Calu3 (cell line): ENCODE measurements around the gene CREBBP. TPM values are rescaled to one million over a fixed set of nuclear protein-coding genes. Genes with fewer than 3 reads are reported as not detected.

ENCODE experiments used
- BruUV-seq: library from RNA; stranded (reverse); fragments of 400-500 nt; replicated peaks from 2 replicates; lab custom pipeline; 2021; lab: Mats Ljungman, UMichigan
- CTCF ChIA-PET: fragments of 300-600 bp; sonication (Branson Sonifier 250); formaldehyde crosslinking; loops from one replicate; lab custom pipeline; 2022; ENCODE audit warnings: antibody characterized with exemption; lab: Charles Lee
- DNase-seq: peaks from one replicate; pipeline ENCODE4 v3.0.0; 2022
- H3K27ac Mint-ChIP-seq: one replicate; pipeline ENCODE4 v1.8.0; 2022; ENCODE audit warnings: mixed read lengths; ENCODE audit not compliant: unreplicated experiment
- H3K27me3 Mint-ChIP-seq: one replicate; pipeline ENCODE4 v1.8.0; 2022; ENCODE audit warnings: mixed read lengths; ENCODE audit not compliant: unreplicated experiment
- H3K36me3 Mint-ChIP-seq: one replicate; pipeline ENCODE4 v1.8.0; 2022; ENCODE audit warnings: mild to moderate bottlenecking, moderate library complexity, mixed read lengths; ENCODE audit not compliant: insufficient read depth, unreplicated experiment
- H3K4me1 Mint-ChIP-seq: one replicate; pipeline ENCODE4 v1.8.0; 2022; ENCODE audit warnings: mild to moderate bottlenecking, low read depth, mixed read lengths; ENCODE audit not compliant: unreplicated experiment
- H3K4me3 Mint-ChIP-seq: one replicate; pipeline ENCODE4 v1.8.0; 2022; ENCODE audit warnings: mild to moderate bottlenecking, low read depth, moderate library complexity, mixed read lengths; ENCODE audit not compliant: unreplicated experiment
- H3K9me3 Mint-ChIP-seq: one replicate; pipeline ENCODE4 v1.8.0; 2022; ENCODE audit warnings: low read depth, mixed read lengths; ENCODE audit not compliant: unreplicated experiment
- intact Hi-C: fragments of 100-400 bp; cut with micrococcal nuclease; formaldehyde crosslinking; loops from one replicate; pipeline ENCODE4 v1.10.0; 2022; ENCODE audit not compliant: unreplicated experiment
- total RNA-seq: library from RNA; stranded (reverse); gene quantifications from 2 replicates; pipeline ENCODE4 v1.2.3, GENCODE V29; 2022
- TF ChIP-seq, protein P1 (sequence below): fragments of 200-600 bp; IDR thresholded peaks from one replicate; pipeline ENCODE4 v1.8.0; 2022; ENCODE audit warnings: antibody characterized with exemption; ENCODE audit not compliant: unreplicated experiment

CREBBP gene
- total RNA-seq, 1 experiment from 2014 or later = 91.0 TPM

DNA sequence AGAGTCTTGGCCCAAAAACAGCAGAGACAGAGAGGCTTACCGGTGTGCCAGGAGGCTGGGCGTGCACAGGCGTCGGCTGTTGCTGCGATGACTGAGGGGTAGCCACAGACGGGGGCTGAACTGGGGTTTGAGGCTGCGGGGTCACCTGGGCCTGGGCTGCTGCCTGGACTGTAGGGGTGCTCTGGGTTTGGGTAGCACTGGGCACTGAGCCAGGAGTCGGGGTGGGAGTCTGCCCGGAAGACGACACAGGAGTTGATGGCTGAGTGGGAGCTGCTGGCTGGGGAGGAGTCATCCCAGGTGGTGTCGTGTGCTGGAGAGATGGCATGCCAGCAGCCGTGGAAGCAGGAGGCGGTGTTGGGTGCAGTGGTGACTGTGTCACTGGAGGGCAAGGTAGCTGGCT is 110.0 kb downstream of the CREBBP start:
- Mint-ChIP-seq H3K27me3 (no peaks in the 10 kb centered on the region), H3K27ac (no peak overlapping the region), H3K4me3 (no peak overlapping the region), H3K36me3 (peaks cover 81% of the 10 kb centered on the region), H3K9me3 (no peaks in the 10 kb centered on the region), H3K4me1 (no peaks in the 10 kb centered on the region)
- TF ChIP-seq, protein P1, sequence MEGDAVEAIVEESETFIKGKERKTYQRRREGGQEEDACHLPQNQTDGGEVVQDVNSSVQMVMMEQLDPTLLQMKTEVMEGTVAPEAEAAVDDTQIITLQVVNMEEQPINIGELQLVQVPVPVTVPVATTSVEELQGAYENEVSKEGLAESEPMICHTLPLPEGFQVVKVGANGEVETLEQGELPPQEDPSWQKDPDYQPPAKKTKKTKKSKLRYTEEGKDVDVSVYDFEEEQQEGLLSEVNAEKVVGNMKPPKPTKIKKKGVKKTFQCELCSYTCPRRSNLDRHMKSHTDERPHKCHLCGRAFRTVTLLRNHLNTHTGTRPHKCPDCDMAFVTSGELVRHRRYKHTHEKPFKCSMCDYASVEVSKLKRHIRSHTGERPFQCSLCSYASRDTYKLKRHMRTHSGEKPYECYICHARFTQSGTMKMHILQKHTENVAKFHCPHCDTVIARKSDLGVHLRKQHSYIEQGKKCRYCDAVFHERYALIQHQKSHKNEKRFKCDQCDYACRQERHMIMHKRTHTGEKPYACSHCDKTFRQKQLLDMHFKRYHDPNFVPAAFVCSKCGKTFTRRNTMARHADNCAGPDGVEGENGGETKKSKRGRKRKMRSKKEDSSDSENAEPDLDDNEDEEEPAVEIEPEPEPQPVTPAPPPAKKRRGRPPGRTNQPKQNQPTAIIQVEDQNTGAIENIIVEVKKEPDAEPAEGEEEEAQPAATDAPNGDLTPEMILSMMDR = no peak
- CTCF ChIA-PET = no interaction called here
- no peak for DNase-seq
- intact Hi-C loops = loop anchor here (10.0 kb wide), 1 partner anchor 104 kb away; no protein-coding TSS in a partner anchor
- BruUV-seq = no TSS peak

DNA sequence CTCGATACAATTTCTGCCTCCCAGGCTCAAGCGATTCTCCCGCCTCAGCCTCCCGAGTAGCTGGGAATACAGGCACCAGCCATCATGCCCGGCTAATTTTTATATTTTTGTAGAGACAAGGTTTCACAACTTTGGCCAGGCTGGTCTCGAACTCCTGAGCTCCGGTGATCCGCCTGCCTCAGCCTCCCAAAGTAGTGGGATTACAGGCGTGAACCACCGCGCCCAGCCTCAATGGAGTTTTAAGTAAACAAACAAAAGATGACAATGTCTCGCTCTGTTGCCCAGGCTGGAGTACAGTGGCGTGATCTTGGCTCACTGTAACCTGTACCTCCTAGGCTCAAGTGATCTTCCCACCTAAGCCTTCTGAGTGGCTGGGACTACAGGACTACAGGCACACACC is 110.6 kb downstream of the CREBBP start:
- Mint-ChIP-seq H3K27ac (no peak overlapping the region), H3K4me3 (no peak overlapping the region)
- intact Hi-C loops = loop anchor here (10.0 kb wide), 1 partner anchor 105 kb away; no protein-coding TSS in a partner anchor

DNA sequence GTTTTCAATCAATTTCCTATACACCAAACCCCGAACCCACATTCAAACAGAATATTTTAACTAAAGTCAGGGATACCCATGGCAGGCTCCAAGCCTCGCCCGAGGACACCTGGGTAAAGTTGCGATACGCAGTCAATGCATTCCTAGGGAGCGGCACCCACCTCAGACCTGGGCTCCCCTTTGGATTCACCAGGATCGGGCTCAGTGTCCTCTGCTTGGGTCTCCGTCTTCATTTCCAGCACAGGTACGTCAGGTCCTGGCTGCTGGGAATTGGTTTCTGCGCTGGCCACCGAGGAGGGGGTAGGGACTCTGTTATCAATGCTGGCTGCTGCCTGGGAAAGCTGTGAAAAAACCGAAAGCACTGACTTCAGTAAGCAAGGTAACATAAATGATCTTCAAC is 111.5 kb downstream of the CREBBP start:
- Mint-ChIP-seq H3K36me3 (peaks cover 79% of the 10 kb centered on the region), H3K27me3 (no peaks in the 10 kb centered on the region), H3K4me1 (no peaks in the 10 kb centered on the region), H3K27ac (no peak overlapping the region), H3K4me3 (no peak overlapping the region), H3K9me3 (no peaks in the 10 kb centered on the region)
- intact Hi-C loops = no loop called here
- BruUV-seq = no TSS peak
- CTCF ChIA-PET = no interaction called here
- TF ChIP-seq, protein P1 = no peak
- no peak for DNase-seq

More for the DNA sequence above, 110.6 kb downstream of the CREBBP start:
- no peaks in the 10 kb centered on the region for H3K27me3 Mint-ChIP-seq
- no peaks in the 10 kb centered on the region for H3K4me1 Mint-ChIP-seq
- no peak for DNase-seq
- CTCF ChIA-PET = no interaction called here
- no peaks in the 10 kb centered on the region for H3K9me3 Mint-ChIP-seq
- BruUV-seq = no TSS peak
- peaks cover 80% of the 10 kb centered on the region for H3K36me3 Mint-ChIP-seq
- TF ChIP-seq, protein P1 = no peak

DNA sequence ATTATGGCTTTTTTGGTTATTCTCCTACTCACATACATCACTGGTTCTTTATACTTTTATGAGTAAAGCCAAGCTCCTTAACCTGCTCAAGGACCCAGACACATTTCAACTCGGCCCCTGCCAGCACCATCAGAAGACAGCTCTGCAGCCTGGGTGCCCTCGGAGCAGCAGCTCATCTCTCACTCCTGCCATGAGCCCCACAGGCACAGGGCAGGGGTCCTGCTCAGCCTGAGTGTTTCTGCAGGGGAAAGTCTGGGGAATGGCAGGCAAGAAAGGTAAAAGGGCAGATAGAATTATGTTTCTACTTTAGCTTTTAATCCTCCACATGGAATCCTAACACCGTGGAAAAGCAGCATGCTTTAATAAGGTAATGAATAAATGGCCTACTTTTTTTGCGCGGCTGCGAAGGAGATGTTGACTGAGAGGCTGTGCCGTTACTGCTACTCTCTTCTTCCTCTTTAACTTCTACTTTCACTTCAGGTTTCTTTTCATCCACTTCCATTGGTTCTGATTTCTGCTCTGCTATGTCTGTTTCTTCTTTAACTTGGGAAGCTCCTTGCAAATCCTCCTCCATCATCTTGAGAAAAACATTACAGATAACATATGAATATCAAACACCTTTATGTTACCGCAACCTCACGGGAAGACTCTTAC is 113.1 kb downstream of the CREBBP start:
- CTCF ChIA-PET = no interaction called here
- no peak for DNase-seq
- Mint-ChIP-seq H3K36me3 (peaks cover 77% of the 10 kb centered on the region), H3K27ac (peak overlapping the region; percentile 12), H3K4me3 (no peak overlapping the region), H3K9me3 (no peaks in the 10 kb centered on the region), H3K27me3 (no peaks in the 10 kb centered on the region), H3K4me1 (no peaks in the 10 kb centered on the region)
- TF ChIP-seq, protein P1 = no peak
- intact Hi-C loops = no loop called here
- BruUV-seq = no TSS peak
